ENCODE data around the gene INTS1.

DNA sequence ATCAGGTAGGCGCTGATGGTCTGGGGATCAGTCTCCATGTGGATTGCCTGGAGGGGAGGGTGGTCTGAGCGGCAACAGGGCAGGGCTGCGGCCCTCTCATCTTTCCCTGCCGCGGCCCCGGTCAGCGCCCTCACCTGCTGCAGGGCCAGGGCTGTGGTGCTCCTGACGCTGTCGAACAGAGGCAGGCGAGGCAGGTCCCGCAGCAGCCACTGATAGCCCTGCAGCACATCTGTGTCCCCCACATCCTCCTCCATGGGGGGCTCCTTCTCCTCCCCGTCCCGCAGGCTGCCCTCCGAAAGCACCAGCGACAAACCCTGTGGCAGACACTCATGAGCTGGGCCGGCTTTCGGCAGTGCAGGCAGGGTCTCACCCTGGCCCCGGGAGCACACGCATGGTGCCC lies 19.0 kb downstream of the INTS1 start:
- no peak for TF ChIP-seq CTCF (IDR thresholded peaks at IDR 0.05)
- TF ChIP-seq POLR2A (IDR thresholded peaks at IDR 0.05): no peak
